ENCODE data around the gene RAPGEF2.
"Not testable (repeated sequence)": the region's sequence is repeated elsewhere in the genome, so short reads cannot be mapped to it uniquely, and the experiment has no call there.

RAPGEF2 gene

GRCh38 chr4:159097144-159097543 is 5.7 kb upstream of the RAPGEF2 start:
- no peak for DNase-seq (ENCODE audit: low read depth in 1 of 2, low spot score in 1 of 2)

GRCh38 chr4:159097785-159098184 is 5.1 kb upstream of the RAPGEF2 start:
- no peak for DNase-seq (ENCODE audit: low read depth in 1 of 2, low spot score in 1 of 2)

GRCh38 chr4:159098482-159099127 is 4.3 kb upstream of the RAPGEF2 start:
- no peak for DNase-seq (ENCODE audit: low read depth in 1 of 2, low spot score in 1 of 2)

GRCh38 chr4:159101988-159102621 is 774 bp upstream of the RAPGEF2 start:
- no peak for DNase-seq (ENCODE audit: low read depth in 1 of 2, low spot score in 1 of 2)

GRCh38 chr4:159103384-159103990 is 608 bp downstream of the RAPGEF2 start:
- peak; percentile 6 to 16 for DNase-seq (ENCODE audit: low read depth in 1 of 2, low spot score in 1 of 2)

- no peak for DNase-seq (ENCODE audit: low read depth in 1 of 2, low spot score in 1 of 2)
Observed at GRCh38 chr4:159104694-159105414, 2.0 kb downstream of the RAPGEF2 start.

GRCh38 chr4:159105761-159106243 is 2.9 kb downstream of the RAPGEF2 start:
- no peak for DNase-seq (ENCODE audit: low read depth in 1 of 2, low spot score in 1 of 2)

- DNase-seq (ENCODE audit: low read depth in 1 of 2, low spot score in 1 of 2): no peak
Observed at GRCh38 chr4:159106636-159107035, 3.8 kb downstream of the RAPGEF2 start.

GRCh38 chr4:159107203-159107925 is 4.5 kb downstream of the RAPGEF2 start:
- DNase-seq (ENCODE audit: low read depth in 1 of 2, low spot score in 1 of 2): no peak

- no peak for DNase-seq (ENCODE audit: low read depth in 1 of 2, low spot score in 1 of 2)
Observed at GRCh38 chr4:159108124-159108523, 5.2 kb downstream of the RAPGEF2 start.

GRCh38 chr4:159110961-159111360 is 8.1 kb downstream of the RAPGEF2 start:
- no peak for DNase-seq (ENCODE audit: low read depth in 1 of 2, low spot score in 1 of 2)

- no peak for DNase-seq (ENCODE audit: low read depth in 1 of 2, low spot score in 1 of 2)
Observed at GRCh38 chr4:159111416-159111815, 8.5 kb downstream of the RAPGEF2 start.

GRCh38 chr4:159113366-159113765 is 10.5 kb downstream of the RAPGEF2 start:
- not testable (repeated sequence) for DNase-seq (ENCODE audit: low read depth in 1 of 2, low spot score in 1 of 2)

- not testable (repeated sequence) for DNase-seq (ENCODE audit: low read depth in 1 of 2, low spot score in 1 of 2)
Observed at GRCh38 chr4:159116098-159116497, 13.2 kb downstream of the RAPGEF2 start.

GRCh38 chr4:159116693-159117092 is 13.8 kb downstream of the RAPGEF2 start:
- not testable (repeated sequence) for DNase-seq (ENCODE audit: low read depth in 1 of 2, low spot score in 1 of 2)

GRCh38 chr4:159117564-159117963 is 14.7 kb downstream of the RAPGEF2 start:
- DNase-seq (ENCODE audit: low read depth in 1 of 2, low spot score in 1 of 2): no peak

- DNase-seq (ENCODE audit: low read depth in 1 of 2, low spot score in 1 of 2): no peak
Observed at GRCh38 chr4:159117968-159118367, 15.1 kb downstream of the RAPGEF2 start.

GRCh38 chr4:159121371-159121770 is 18.5 kb downstream of the RAPGEF2 start:
- no peak for DNase-seq (ENCODE audit: low read depth in 1 of 2, low spot score in 1 of 2)

- no peak for DNase-seq (ENCODE audit: low read depth in 1 of 2, low spot score in 1 of 2)
Observed at GRCh38 chr4:159126716-159127115, 23.8 kb downstream of the RAPGEF2 start.

- no peak for DNase-seq (ENCODE audit: low read depth in 1 of 2, low spot score in 1 of 2)
Observed at GRCh38 chr4:159127745-159128518, 25.1 kb downstream of the RAPGEF2 start.
